ENCODE data around the gene SURF2.

DNA sequence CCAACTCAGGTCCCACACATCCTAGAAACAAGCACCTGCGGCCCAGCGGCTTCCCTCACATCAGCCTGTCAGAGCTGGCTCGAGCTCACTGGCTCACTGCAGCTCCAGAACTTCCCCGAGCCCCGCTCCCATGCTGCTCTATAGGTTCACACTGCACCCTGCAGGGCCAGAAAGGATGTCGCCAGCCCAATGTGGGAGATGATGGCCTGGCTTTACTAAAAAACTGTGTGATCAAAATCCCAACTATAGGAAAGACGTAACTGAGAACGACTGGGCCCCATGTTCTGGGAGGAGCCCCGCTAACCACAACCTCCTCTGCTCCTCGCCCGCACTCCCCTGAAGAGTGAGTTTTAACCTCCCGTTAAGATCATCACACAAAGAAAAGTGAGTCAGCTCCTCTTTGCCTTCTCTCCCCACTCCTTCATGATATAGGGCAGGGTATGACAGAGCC is 14.9 kb downstream of the SURF2 start:
- TF ChIP-seq, protein P1, sequence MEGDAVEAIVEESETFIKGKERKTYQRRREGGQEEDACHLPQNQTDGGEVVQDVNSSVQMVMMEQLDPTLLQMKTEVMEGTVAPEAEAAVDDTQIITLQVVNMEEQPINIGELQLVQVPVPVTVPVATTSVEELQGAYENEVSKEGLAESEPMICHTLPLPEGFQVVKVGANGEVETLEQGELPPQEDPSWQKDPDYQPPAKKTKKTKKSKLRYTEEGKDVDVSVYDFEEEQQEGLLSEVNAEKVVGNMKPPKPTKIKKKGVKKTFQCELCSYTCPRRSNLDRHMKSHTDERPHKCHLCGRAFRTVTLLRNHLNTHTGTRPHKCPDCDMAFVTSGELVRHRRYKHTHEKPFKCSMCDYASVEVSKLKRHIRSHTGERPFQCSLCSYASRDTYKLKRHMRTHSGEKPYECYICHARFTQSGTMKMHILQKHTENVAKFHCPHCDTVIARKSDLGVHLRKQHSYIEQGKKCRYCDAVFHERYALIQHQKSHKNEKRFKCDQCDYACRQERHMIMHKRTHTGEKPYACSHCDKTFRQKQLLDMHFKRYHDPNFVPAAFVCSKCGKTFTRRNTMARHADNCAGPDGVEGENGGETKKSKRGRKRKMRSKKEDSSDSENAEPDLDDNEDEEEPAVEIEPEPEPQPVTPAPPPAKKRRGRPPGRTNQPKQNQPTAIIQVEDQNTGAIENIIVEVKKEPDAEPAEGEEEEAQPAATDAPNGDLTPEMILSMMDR (IDR thresholded peaks at IDR 0.05) = no peak
- no peak for TF ChIP-seq POLR2AphosphoS5 (IDR thresholded peaks at IDR 0.05)
- TF ChIP-seq POLR2A (IDR thresholded peaks at IDR 0.05) = no peak

Data from suprapubic skin (tissue), 4 donors.